BE2C (cell line): Measurements from ENCODE around the gene FAF1.

Experiments used
- DNase-seq: peaks from one replicate; pipeline ENCODE4 v3.0.0-alpha.2; 2020
- H3K27me3 ChIP-seq: fragments of 250-450 bp; sonication (Bioruptor Pico); 2 replicates; pipeline ENCODE4 v1.5.1; 2020; ENCODE audit warnings: mild to moderate bottlenecking
- H3K36me3 ChIP-seq: fragments of 250-450 bp; sonication (Bioruptor Pico); 2 replicates; pipeline ENCODE4 v1.5.1; 2020; ENCODE audit warnings: mild to moderate bottlenecking
- H3K4me1 ChIP-seq: fragments of 250-450 bp; sonication (Bioruptor Pico); 2 replicates; pipeline ENCODE4 v1.5.1; 2020
- H3K4me3 ChIP-seq: 2 replicates; pipeline ENCODE4 v1.5.1; 2011; ENCODE audit warnings: low read depth, low read length
- H3K9me3 ChIP-seq: fragments of 250-450 bp; sonication (Bioruptor Pico); 2 replicates; pipeline ENCODE4 v1.5.1; 2020
- TF ChIP-seq, protein P1 (sequence below): IDR thresholded peaks from 2 replicates; pipeline ENCODE4 v1.5.1; 2012; ENCODE audit warnings: mild to moderate bottlenecking, low read depth, low read length

FAF1 gene

DNA sequence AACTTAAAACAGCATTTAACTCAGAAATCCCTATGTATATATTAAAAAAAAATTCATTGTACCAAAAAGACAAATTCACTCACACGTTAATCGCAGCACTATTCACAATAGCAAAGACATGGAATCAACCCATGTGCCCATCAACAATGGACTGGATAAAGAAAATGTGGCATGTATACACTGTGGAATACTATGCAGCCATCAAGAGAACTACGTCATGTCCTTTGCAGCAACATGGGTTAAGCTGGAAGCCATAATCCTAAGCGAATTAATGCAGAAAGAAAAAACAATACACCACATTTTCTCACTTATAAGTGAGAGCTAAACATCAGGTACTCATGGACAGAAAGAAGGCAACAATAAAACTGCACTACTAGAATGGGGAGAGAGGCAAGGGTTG, 99.4 kb downstream of the FAF1 start:
- no peak for DNase-seq
- TF ChIP-seq, protein P1, sequence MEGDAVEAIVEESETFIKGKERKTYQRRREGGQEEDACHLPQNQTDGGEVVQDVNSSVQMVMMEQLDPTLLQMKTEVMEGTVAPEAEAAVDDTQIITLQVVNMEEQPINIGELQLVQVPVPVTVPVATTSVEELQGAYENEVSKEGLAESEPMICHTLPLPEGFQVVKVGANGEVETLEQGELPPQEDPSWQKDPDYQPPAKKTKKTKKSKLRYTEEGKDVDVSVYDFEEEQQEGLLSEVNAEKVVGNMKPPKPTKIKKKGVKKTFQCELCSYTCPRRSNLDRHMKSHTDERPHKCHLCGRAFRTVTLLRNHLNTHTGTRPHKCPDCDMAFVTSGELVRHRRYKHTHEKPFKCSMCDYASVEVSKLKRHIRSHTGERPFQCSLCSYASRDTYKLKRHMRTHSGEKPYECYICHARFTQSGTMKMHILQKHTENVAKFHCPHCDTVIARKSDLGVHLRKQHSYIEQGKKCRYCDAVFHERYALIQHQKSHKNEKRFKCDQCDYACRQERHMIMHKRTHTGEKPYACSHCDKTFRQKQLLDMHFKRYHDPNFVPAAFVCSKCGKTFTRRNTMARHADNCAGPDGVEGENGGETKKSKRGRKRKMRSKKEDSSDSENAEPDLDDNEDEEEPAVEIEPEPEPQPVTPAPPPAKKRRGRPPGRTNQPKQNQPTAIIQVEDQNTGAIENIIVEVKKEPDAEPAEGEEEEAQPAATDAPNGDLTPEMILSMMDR, result no peak
- no peaks in the 10 kb centered on the region for H3K27me3 ChIP-seq
- H3K36me3 ChIP-seq, result no peaks in the 10 kb centered on the region
- H3K4me1 ChIP-seq, result no peaks in the 10 kb centered on the region
- no peak overlapping the region for H3K4me3 ChIP-seq
- no peaks in the 10 kb centered on the region for H3K9me3 ChIP-seq

GRCh38 chr1:50860256-50860655, 99.8 kb downstream of the FAF1 start:
- no peak for DNase-seq
- Histone ChIP-seq H3K4me1 (no peaks in the 10 kb centered on the region), H3K27me3 (no peaks in the 10 kb centered on the region), H3K4me3 (no peak overlapping the region), H3K9me3 (no peaks in the 10 kb centered on the region), H3K36me3 (no peaks in the 10 kb centered on the region)
- TF ChIP-seq, protein P1, result no peak

DNA sequence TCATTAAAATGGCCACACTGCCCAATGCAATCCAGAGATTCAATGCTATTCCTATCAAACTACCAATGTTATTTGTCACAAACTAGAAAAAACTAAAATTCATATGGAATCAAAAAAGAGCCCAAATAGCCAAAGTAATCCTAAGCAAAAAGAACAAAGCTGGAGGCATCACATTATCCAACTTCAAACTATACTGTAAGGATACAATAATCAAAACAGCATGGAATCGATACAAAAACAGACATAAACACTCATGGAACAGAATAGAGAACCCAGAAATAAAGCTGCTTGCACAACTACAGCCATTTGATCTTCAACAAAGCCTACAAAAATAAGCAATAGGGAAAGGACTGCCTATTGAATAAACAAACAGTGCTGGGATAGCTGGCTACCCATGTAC, 100.4 kb downstream of the FAF1 start:
- Histone ChIP-seq H3K4me3 (no peak overlapping the region), H3K27me3 (no peaks in the 10 kb centered on the region), H3K36me3 (no peaks in the 10 kb centered on the region), H3K9me3 (no peaks in the 10 kb centered on the region), H3K4me1 (no peaks in the 10 kb centered on the region)
- TF ChIP-seq, protein P1, result no peak
- DNase-seq, result no peak

DNA sequence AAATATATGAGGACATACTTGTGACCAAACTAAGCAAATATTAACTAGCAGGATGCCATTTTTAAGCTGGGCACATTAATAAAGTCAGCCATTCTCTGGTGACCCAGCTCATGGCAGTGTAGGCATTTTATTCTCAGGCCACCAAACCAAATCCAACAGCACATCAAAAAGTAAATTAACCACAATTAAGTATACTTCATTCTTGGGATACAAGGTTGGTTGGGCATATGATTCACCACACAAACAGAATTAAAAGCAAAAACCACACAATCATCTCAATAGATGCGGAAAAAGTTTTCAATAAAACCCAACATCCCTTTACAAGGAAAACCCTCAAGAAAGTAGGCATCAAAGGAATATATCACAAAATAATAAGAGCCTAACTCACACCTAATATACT, 101.3 kb downstream of the FAF1 start:
- TF ChIP-seq, protein P1, result no peak
- H3K4me1 ChIP-seq, result no peaks in the 10 kb centered on the region
- H3K27me3 ChIP-seq, result no peaks in the 10 kb centered on the region
- H3K4me3 ChIP-seq, result no peak overlapping the region
- H3K9me3 ChIP-seq, result no peaks in the 10 kb centered on the region
- no peaks in the 10 kb centered on the region for H3K36me3 ChIP-seq
- no peak for DNase-seq

DNA sequence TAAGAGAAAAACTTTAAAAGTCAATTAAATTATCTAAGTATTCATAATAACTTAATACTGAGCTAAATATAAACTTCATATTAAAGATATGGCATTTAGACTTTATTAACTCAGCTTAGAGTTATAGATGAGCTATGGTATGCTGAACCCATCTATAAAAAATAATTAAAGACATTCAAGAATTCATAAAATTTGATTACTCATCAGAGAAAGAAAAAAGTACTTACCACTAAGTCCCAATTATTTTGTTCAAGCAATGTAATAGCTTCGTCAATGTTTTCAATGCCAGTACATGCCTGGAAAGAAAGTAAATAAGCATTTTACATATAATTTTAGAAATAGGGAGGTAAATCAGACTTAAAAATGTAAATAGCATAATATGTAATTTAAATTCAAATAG, 102.4 kb downstream of the FAF1 start:
- TF ChIP-seq, protein P1, result no peak
- H3K4me1 ChIP-seq, result no peaks in the 10 kb centered on the region
- no peaks in the 10 kb centered on the region for H3K36me3 ChIP-seq
- H3K9me3 ChIP-seq, result no peaks in the 10 kb centered on the region
- no peak overlapping the region for H3K4me3 ChIP-seq
- no peaks in the 10 kb centered on the region for H3K27me3 ChIP-seq
- DNase-seq, result no peak

DNA sequence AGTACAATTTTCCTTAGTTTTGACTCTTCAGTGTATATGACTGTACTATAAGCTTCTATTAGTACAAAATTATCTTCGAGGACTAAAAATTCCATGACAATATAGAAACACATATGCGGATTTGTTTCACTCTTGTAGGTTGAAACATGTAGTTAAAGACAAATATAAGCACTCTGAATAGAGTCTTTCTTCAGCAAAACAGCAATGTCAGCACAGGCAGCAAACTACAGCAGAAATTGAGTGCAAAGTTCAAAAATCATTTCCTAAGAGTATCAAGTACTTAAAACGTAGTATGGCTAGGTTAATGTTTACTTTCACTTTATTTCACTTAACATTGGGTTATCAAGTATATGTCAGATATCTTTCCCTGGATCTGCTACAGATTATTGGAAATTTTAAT, 106.7 kb downstream of the FAF1 start:
- Histone ChIP-seq H3K9me3 (no peaks in the 10 kb centered on the region), H3K36me3 (no peaks in the 10 kb centered on the region), H3K4me1 (no peaks in the 10 kb centered on the region), H3K27me3 (no peaks in the 10 kb centered on the region), H3K4me3 (no peak overlapping the region)
- TF ChIP-seq, protein P1, result no peak
- DNase-seq, result no peak
